Natural killer cell treated with Interleukin-12 subunit alpha and Interleukin-12 subunit beta and Interleukin-15 and Interleukin-18, amount 100 ng/mL, for 72 hours (primary cell): ENCODE data around the gene TRIM54. TPM values are rescaled to one million over a fixed set of nuclear protein-coding genes. Genes with fewer than 3 reads are reported as not detected.
A peak's percentile ranks its signal among the peaks of the same experiment; 100 is the strongest.
"Not testable (repeated sequence)": the region's sequence is repeated elsewhere in the genome, so short reads cannot be mapped to it uniquely, and the experiment has no call there.

ENCODE experiments used
- ATAC-seq, 2 donors: fragments of 150-1000 bp; cut with Tn5 transposase in 1 of 2; sonication (Bioruptor Pico), chemical (Tn5 transposase) in 1 of 2; 2 replicates each; pipeline ENCODE4 v1.10.0; 2021
- DNase-seq: peaks from one replicate; pipeline ENCODE4 v3.0.0; 2022; ENCODE audit warnings: low spot score
- H3K27ac Mint-ChIP-seq, 2 donors: 1 replicate in 1 of 2; 2 replicates in 1 of 2; pipeline ENCODE4 v1.8.0; 2022; ENCODE audit warnings: mixed read lengths in 2 of 2, mild to moderate bottlenecking in 1 of 2, moderate library complexity in 1 of 2
- H3K27me3 Mint-ChIP-seq, 2 donors: 1 replicate in 1 of 2; 2 replicates in 1 of 2; pipeline ENCODE4 v1.8.0; 2022; ENCODE audit warnings: mixed read lengths in 2 of 2
- H3K36me3 Mint-ChIP-seq: one replicate; pipeline ENCODE4 v1.8.0; 2022; ENCODE audit warnings: mixed read lengths
- H3K4me1 Mint-ChIP-seq, 2 donors: 1 replicate in 1 of 2; 2 replicates in 1 of 2; pipeline ENCODE4 v1.8.0; 2022; ENCODE audit warnings: low read depth in 2 of 2, mixed read lengths in 2 of 2, mild to moderate bottlenecking in 1 of 2
- H3K4me3 Mint-ChIP-seq: one replicate; pipeline ENCODE4 v1.8.0; 2022; ENCODE audit warnings: mixed read lengths
- H3K9me3 Mint-ChIP-seq: 2 replicates; pipeline ENCODE4 v1.8.0; 2022; ENCODE audit warnings: mixed read lengths
- total RNA-seq, 2 donors: library from RNA; stranded (reverse); gene quantifications; one replicate each; pipeline ENCODE4 v1.2.3, GENCODE V29; 2022

The TRIM54 gene
- total RNA-seq, 2 donors from 2014 or later, result 0.28 to 0.33 TPM

- H3K27ac Mint-ChIP-seq, ATAC-seq, DNase-seq, H3K36me3 Mint-ChIP-seq, H3K9me3 Mint-ChIP-seq, H3K27me3 Mint-ChIP-seq, H3K4me3 Mint-ChIP-seq: not testable (repeated sequence)
- H3K4me1 Mint-ChIP-seq, result peaks cover 27 to 40% of the 10 kb centered on the region in 2 donors
Observed at GRCh38 chr2:27353386-27353761, 71.1 kb downstream of the TRIM54 start.

- H3K9me3 Mint-ChIP-seq, result no peaks in the 10 kb centered on the region
- peaks cover 31 to 45% of the 10 kb centered on the region in 2 donors for H3K4me1 Mint-ChIP-seq
- DNase-seq (no peak), ATAC-seq (no peak)
- peaks cover 4% of the 10 kb centered on the region for H3K36me3 Mint-ChIP-seq
- H3K4me3 Mint-ChIP-seq, result peak overlapping the region; percentile 62
- H3K27me3 Mint-ChIP-seq, result no peaks in the 10 kb centered on the region
- H3K27ac Mint-ChIP-seq, result peak overlapping the region in 1 of 2 donors; percentile 23
Observed at GRCh38 chr2:27353762-27354596, 71.8 kb downstream of the TRIM54 start.

- Mint-ChIP-seq H3K4me3 (peak overlapping the region; percentile 62), H3K9me3 (no peaks in the 10 kb centered on the region), H3K27me3 (no peaks in the 10 kb centered on the region), H3K27ac (peak overlapping the region in 1 of 2 donors; percentile 23), H3K4me1 (peaks cover 31 to 45% of the 10 kb centered on the region in 2 donors), H3K36me3 (peaks cover 4% of the 10 kb centered on the region)
- ATAC-seq (no peak), DNase-seq (no peak)
Observed at GRCh38 chr2:27354597-27354927, 72.3 kb downstream of the TRIM54 start.

- ATAC-seq, result peak; percentile 66 to 73
- peak overlapping the region; percentile 100 for H3K4me3 Mint-ChIP-seq
Observed at GRCh38 chr2:27356056-27356381, 73.8 kb downstream of the TRIM54 start.

GRCh38 chr2:27356382-27357181, 74.4 kb downstream of the TRIM54 start, which contains the start of gene GTF3C2:
Gene GTF3C2, minus strand, starts transcription at chr2:27356764. Its CDS starts 13,210 bp downstream, at chr2:27343554.
- Mint-ChIP-seq H3K9me3 (no peaks in the 10 kb centered on the region), H3K27me3 (no peaks in the 10 kb centered on the region), H3K4me1 (peaks cover 28 to 44% of the 10 kb centered on the region in 2 donors), H3K36me3 (peaks cover 4% of the 10 kb centered on the region), H3K27ac (peak within 1 kb of the TSS; percentile 94 to 100), H3K4me3 (peak within 1 kb of the TSS; percentile 100)
- peak; percentile 90 to 92 for ATAC-seq
- peak; percentile 94 for DNase-seq

More at GRCh38 chr2:27356056-27356381, 73.8 kb downstream of the TRIM54 start:
- no peaks in the 10 kb centered on the region for H3K27me3 Mint-ChIP-seq
- peak; percentile 75 for DNase-seq
- H3K36me3 Mint-ChIP-seq, result peaks cover 4% of the 10 kb centered on the region
- no peaks in the 10 kb centered on the region for H3K9me3 Mint-ChIP-seq
- H3K4me1 Mint-ChIP-seq, result peaks cover 28 to 45% of the 10 kb centered on the region in 2 donors
- H3K27ac Mint-ChIP-seq, result peak overlapping the region; percentile 94 to 100

Other genes with a start within 250 kb of the TRIM54 start
- gene TMEM214, start 249.5 kb upstream of the TRIM54 start, total RNA-seq, result 100 to 1,000 TPM; 132 to 176 TPM
- gene AGBL5, start 230.8 kb upstream of the TRIM54 start, total RNA-seq, result 10 to 100 TPM; 12.5 to 20.5 TPM
- gene OST4, start 210.8 kb upstream of the TRIM54 start, total RNA-seq, result 100 to 1,000 TPM; 286 to 393 TPM
- gene EMILIN1, start 203.8 kb upstream of the TRIM54 start, total RNA-seq, result 10 to 100 TPM in 1 of 2 donors, 1 to 10 TPM in 1; 8.7 to 14.2 TPM
- gene KHK, start 195.7 kb upstream of the TRIM54 start, total RNA-seq, result 1 to 10 TPM; 2.5 to 5.1 TPM
- gene CGREF1, start 163.3 kb upstream of the TRIM54 start, total RNA-seq, result 1 to 10 TPM in 1 of 2 donors, under 1 TPM in 1; 0.36 to 1.4 TPM
- under 1 TPM in 1 of 2 donors, not detected in 1; 0.25 TPM for gene ABHD1, start 158.6 kb upstream of the TRIM54 start, total RNA-seq
- 100 to 1,000 TPM in 1 of 2 donors, 10 to 100 TPM in 1; 91.6 to 109 TPM for gene PREB, start 147.8 kb upstream of the TRIM54 start, total RNA-seq
- gene PRR30, start 143.0 kb upstream of the TRIM54 start, total RNA-seq, result not detected
- gene TCF23, start 133.4 kb upstream of the TRIM54 start, total RNA-seq, result not detected
- gene ATRAID, start 70.4 kb upstream of the TRIM54 start, total RNA-seq, result 10 to 100 TPM; 59.3 to 59.9 TPM
- gene SLC5A6, start 70.2 kb upstream of the TRIM54 start, total RNA-seq, result 100 to 1,000 TPM in 1 of 2 donors, 10 to 100 TPM in 1; 40.7 to 123 TPM
- 100 to 1,000 TPM in 1 of 2 donors, 10 to 100 TPM in 1; 50.6 to 175 TPM for gene CAD, start 65.1 kb upstream of the TRIM54 start, total RNA-seq
- not detected for gene SLC30A3, start 19.4 kb upstream of the TRIM54 start, total RNA-seq
- not detected for gene DNAJC5G, start 7.0 kb upstream of the TRIM54 start, total RNA-seq
- gene UCN, start 26.0 kb downstream of the TRIM54 start, total RNA-seq, result 1 to 10 TPM; 1.3 TPM
- 10 to 100 TPM; 92.4 to 96.1 TPM for gene MPV17, start 40.7 kb downstream of the TRIM54 start, total RNA-seq
- gene GTF3C2, start 74.3 kb downstream of the TRIM54 start, total RNA-seq, result 100 to 1,000 TPM in 1 of 2 donors, 10 to 100 TPM in 1; 85.4 to 107 TPM
- gene EIF2B4, start 87.9 kb downstream of the TRIM54 start, total RNA-seq, result 10 to 100 TPM; 49.5 to 52.0 TPM
- 100 to 1,000 TPM; 100 to 113 TPM for gene SNX17, start 88.2 kb downstream of the TRIM54 start, total RNA-seq
- gene ZNF513, start 98.3 kb downstream of the TRIM54 start, total RNA-seq, result 10 to 100 TPM; 21.8 to 23.6 TPM
- 100 to 1,000 TPM; 110 to 158 TPM for gene PPM1G, start 127.2 kb downstream of the TRIM54 start, total RNA-seq
- gene NRBP1, start 146.2 kb downstream of the TRIM54 start, total RNA-seq, result 100 to 1,000 TPM in 1 of 2 donors, 10 to 100 TPM in 1; 66.0 to 117 TPM
- 1 to 10 TPM; 2.2 to 6.1 TPM for gene KRTCAP3, start 160.0 kb downstream of the TRIM54 start, total RNA-seq
- gene IFT172, start 207.3 kb downstream of the TRIM54 start, total RNA-seq, result 10 to 100 TPM; 11.1 to 17.4 TPM
- gene FNDC4, start 212.8 kb downstream of the TRIM54 start, total RNA-seq, result not detected
- not detected for gene GCKR, start 214.4 kb downstream of the TRIM54 start, total RNA-seq